ENCODE measurements around the gene AEBP1.

The AEBP1 gene

GRCh38 chr7:44086627-44087026 is 17.5 kb upstream of the AEBP1 start:
- WGBS, 2 donors (ENCODE audit: extremely low coverage in 2 of 2, insufficient read length in 2 of 2, insufficient replicate concordance in 1 of 2), result no CpG with 5 or more reads among the region's 3 CpGs
- Histone ChIP-seq H3K4ac (ENCODE audit: low read length) (no peak overlapping the region), H3K79me1 (ENCODE audit: low read depth, low read length) (no peaks in the 10 kb centered on the region), H2BK12ac (ENCODE audit: low read length) (no peak overlapping the region), H3K36me3 (replicated peaks in 1 of 2; ENCODE audit: control insufficient read depth in 2 of 2, insufficient read depth in 2 of 2, low read length in 2 of 2) (no peaks in the 10 kb centered on the region), H3K23ac (ENCODE audit: low read depth, low read length, poor library complexity) (no peak overlapping the region), H2BK120ac (ENCODE audit: low read depth, low read length) (no peak overlapping the region), H3K4me1 (ENCODE audit: control insufficient read depth in 2 of 2, insufficient read depth in 1 of 2, low read depth in 1 of 2, low read length in 2 of 2) (no peaks in the 10 kb centered on the region), H2AFZ (ENCODE audit: low read length) (no peak overlapping the region), H3K27me3 (ENCODE audit: control insufficient read depth in 3 of 3, insufficient read depth in 3 of 3, low read depth in 1 of 3, low read length in 3 of 3) (peaks cover 0 to 14% (median 4%) of the 10 kb centered on the region in 3 experiments), H3K9me3 (replicated peaks in 1 of 2; ENCODE audit: control insufficient read depth in 2 of 2, insufficient read depth in 1 of 2, low read depth in 1 of 2, low read length in 2 of 2) (no peaks in the 10 kb centered on the region), H3K18ac (ENCODE audit: low read length) (no peak overlapping the region), H3K14ac (ENCODE audit: low read length) (no peak overlapping the region), H2AK5ac (ENCODE audit: low read depth, low read length) (no peak overlapping the region), H2BK15ac (ENCODE audit: low read length) (no peak overlapping the region), H3K9ac (ENCODE audit: low read depth, low read length, poor library complexity) (no peak overlapping the region), H4K91ac (ENCODE audit: low read depth, low read length, poor library complexity) (no peak overlapping the region), H3K4me3 (ENCODE audit: low read length in 2 of 2) (no peak overlapping the region), H3K4me2 (ENCODE audit: insufficient read depth, low read length, poor library complexity, severe bottlenecking) (no peak overlapping the region), H4K8ac (ENCODE audit: low read depth, low read length) (no peak overlapping the region), H2BK5ac (ENCODE audit: low read length) (no peak overlapping the region), H3K27ac (replicated peaks; ENCODE audit: low read length) (no peak overlapping the region)
- DNase-seq (ENCODE audit: low spot score), result no peak

DNA sequence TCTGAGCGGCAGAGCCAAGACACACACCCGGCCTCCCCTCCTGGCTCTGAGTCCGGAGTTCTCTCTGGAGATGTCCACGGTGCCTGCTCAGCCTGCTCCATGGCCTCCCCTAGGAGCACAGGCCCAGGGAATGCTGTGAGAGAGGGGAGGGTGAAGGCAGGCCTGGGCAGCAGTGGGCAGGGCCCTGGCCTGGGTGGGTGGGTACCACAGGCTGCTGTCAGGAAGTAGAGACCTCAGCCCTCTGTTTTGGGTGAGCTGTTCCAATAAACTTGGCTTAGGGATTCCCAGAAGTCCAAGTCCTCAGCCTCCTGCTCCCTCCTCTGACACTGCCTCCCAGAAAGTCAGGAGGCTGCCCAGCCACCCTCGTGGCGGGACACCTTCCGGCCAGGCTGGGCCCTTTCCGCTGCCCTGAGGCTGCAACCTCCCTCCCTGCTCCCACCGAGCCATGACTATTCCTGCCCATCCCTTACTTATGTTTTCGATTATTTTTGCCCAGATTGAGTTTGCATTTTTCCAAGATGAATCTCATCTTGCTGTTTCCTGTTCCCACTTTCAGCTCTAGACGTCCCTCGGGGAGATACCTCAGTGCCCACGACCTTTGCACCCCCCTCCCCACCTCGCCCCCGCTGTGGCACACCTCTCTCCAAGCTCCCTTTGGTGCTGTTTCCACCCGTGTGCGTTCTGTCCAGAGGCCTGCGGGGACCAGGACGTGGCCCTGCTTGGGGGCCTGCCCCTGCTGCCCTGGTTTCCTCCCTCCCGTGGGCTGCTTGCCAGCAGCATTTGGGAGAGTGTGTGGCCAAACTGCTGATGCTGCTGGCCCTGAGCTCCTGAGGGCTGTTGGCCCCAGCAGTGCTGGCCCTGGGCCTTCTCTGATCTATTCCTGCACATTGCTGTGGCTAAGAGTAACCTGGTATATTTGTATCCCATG is 16.0 kb upstream of the AEBP1 start:
- Histone ChIP-seq H2BK120ac (ENCODE audit: low read depth, low read length) (no peak overlapping the region), H3K9me3 (replicated peaks in 1 of 2; ENCODE audit: control insufficient read depth in 2 of 2, insufficient read depth in 1 of 2, low read depth in 1 of 2, low read length in 2 of 2) (no peaks in the 10 kb centered on the region), H2BK12ac (ENCODE audit: low read length) (no peak overlapping the region), H3K4me3 (ENCODE audit: low read length in 2 of 2) (no peak overlapping the region), H2BK5ac (ENCODE audit: low read length) (peak overlapping the region; percentile 48), H3K27ac (replicated peaks; ENCODE audit: low read length) (no peak overlapping the region), H4K8ac (ENCODE audit: low read depth, low read length) (no peak overlapping the region), H3K36me3 (replicated peaks in 1 of 2; ENCODE audit: control insufficient read depth in 2 of 2, insufficient read depth in 2 of 2, low read length in 2 of 2) (no peaks in the 10 kb centered on the region), H3K18ac (ENCODE audit: low read length) (no peak overlapping the region), H2AFZ (ENCODE audit: low read length) (peak overlapping the region; percentile 82), H3K4me1 (ENCODE audit: control insufficient read depth in 2 of 2, insufficient read depth in 1 of 2, low read depth in 1 of 2, low read length in 2 of 2) (no peaks in the 10 kb centered on the region), H3K4me2 (ENCODE audit: insufficient read depth, low read length, poor library complexity, severe bottlenecking) (no peak overlapping the region), H3K4ac (ENCODE audit: low read length) (no peak overlapping the region), H3K23ac (ENCODE audit: low read depth, low read length, poor library complexity) (no peak overlapping the region), H4K91ac (ENCODE audit: low read depth, low read length, poor library complexity) (no peak overlapping the region), H3K14ac (ENCODE audit: low read length) (peak overlapping the region; percentile 86), H3K9ac (ENCODE audit: low read depth, low read length, poor library complexity) (no peak overlapping the region), H3K27me3 (ENCODE audit: control insufficient read depth in 3 of 3, insufficient read depth in 3 of 3, low read depth in 1 of 3, low read length in 3 of 3) (peaks cover 0 to 16% (median 4%) of the 10 kb centered on the region in 3 experiments), H2BK15ac (ENCODE audit: low read length) (peak overlapping the region; percentile 50), H2AK5ac (ENCODE audit: low read depth, low read length) (no peak overlapping the region), H3K79me1 (ENCODE audit: low read depth, low read length) (no peaks in the 10 kb centered on the region)
- WGBS, 2 donors (ENCODE audit: extremely low coverage in 2 of 2, insufficient read length in 2 of 2, insufficient replicate concordance in 1 of 2), result no CpG with 5 or more reads among the region's 20 CpGs
- DNase-seq (ENCODE audit: low spot score), result no peak

DNA sequence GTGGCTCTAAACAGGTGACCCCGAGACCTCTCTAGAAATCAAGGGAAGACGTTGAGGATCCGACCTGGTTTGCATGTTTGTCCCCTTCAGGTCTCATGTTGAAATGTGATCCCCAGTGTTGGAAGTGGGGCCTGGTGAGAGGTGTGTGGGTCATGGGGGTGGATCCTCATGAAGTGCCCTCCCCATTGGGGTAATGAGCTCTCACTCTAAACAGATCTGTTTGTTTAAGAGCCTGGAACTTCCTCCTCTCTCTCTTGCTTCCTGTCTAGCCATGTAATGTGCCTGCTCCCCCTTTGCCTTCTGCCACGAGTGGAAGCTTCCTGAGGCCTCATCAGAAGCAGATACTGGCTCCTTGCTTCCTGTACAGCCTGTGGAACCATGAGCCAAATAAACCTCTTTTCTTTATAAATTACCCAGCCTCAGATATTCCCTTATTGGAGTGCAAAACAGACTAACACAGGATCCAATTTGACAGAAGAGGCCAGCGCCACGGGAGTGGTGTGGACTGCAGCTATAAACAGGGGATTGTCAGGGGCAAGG is 11.0 kb upstream of the AEBP1 start:
- H3K4ac ChIP-seq (ENCODE audit: low read length), result no peak overlapping the region
- H2BK12ac ChIP-seq (ENCODE audit: low read length), result no peak overlapping the region
- H4K91ac ChIP-seq (ENCODE audit: low read depth, low read length, poor library complexity), result no peak overlapping the region
- H3K4me1 ChIP-seq (ENCODE audit: control insufficient read depth in 2 of 2, insufficient read depth in 1 of 2, low read depth in 1 of 2, low read length in 2 of 2), result no peaks in the 10 kb centered on the region
- H3K14ac ChIP-seq (ENCODE audit: low read length), result no peak overlapping the region
- H3K79me1 ChIP-seq (ENCODE audit: low read depth, low read length), result no peaks in the 10 kb centered on the region
- no peak overlapping the region for H2BK15ac ChIP-seq (ENCODE audit: low read length)
- WGBS, 2 donors (ENCODE audit: extremely low coverage in 2 of 2, insufficient read length in 2 of 2, insufficient replicate concordance in 1 of 2), result no CpG with 5 or more reads among the region's 6 CpGs
- H3K4me3 ChIP-seq (ENCODE audit: low read length in 2 of 2), result no peak overlapping the region
- no peaks in the 10 kb centered on the region for H3K36me3 ChIP-seq (replicated peaks in 1 of 2; ENCODE audit: control insufficient read depth in 2 of 2, insufficient read depth in 2 of 2, low read length in 2 of 2)
- H3K23ac ChIP-seq (ENCODE audit: low read depth, low read length, poor library complexity), result no peak overlapping the region
- H2BK120ac ChIP-seq (ENCODE audit: low read depth, low read length), result no peak overlapping the region
- no peak overlapping the region for H3K4me2 ChIP-seq (ENCODE audit: insufficient read depth, low read length, poor library complexity, severe bottlenecking)
- H3K27me3 ChIP-seq (ENCODE audit: control insufficient read depth in 3 of 3, insufficient read depth in 3 of 3, low read depth in 1 of 3, low read length in 3 of 3), result peaks cover 0 to 5% (median 0%) of the 10 kb centered on the region in 3 experiments
- no peak for DNase-seq (ENCODE audit: low spot score)
- no peak overlapping the region for H4K8ac ChIP-seq (ENCODE audit: low read depth, low read length)
- no peak overlapping the region for H3K9ac ChIP-seq (ENCODE audit: low read depth, low read length, poor library complexity)
- no peak overlapping the region for H3K18ac ChIP-seq (ENCODE audit: low read length)
- H3K9me3 ChIP-seq (replicated peaks in 1 of 2; ENCODE audit: control insufficient read depth in 2 of 2, insufficient read depth in 1 of 2, low read depth in 1 of 2, low read length in 2 of 2), result no peaks in the 10 kb centered on the region
- no peak overlapping the region for H2BK5ac ChIP-seq (ENCODE audit: low read length)
- H2AFZ ChIP-seq (ENCODE audit: low read length), result no peak overlapping the region
- H3K27ac ChIP-seq (replicated peaks; ENCODE audit: low read length), result no peak overlapping the region
- H2AK5ac ChIP-seq (ENCODE audit: low read depth, low read length), result no peak overlapping the region

DNA sequence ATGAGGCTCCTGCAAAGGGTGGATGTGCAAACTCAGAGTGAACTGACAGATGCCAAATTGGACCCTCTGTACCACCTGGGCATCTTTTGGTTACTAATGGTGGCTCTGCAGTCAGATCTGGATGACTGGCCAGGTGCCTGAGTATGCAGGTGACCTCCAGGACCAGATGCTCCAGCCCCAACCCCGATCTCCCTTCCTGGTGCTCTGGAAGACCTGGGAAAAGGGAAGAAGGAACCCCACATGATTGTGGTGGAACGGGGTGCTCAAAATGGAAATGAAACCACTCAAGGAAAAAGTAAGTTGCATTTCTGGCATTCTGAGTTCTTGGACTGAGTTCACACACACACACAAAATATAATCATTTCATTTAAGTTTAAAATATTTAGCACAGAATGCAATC is 9.8 kb upstream of the AEBP1 start:
- Histone ChIP-seq H2BK12ac (ENCODE audit: low read length) (no peak overlapping the region), H3K79me1 (ENCODE audit: low read depth, low read length) (no peaks in the 10 kb centered on the region), H3K9me3 (replicated peaks in 1 of 2; ENCODE audit: control insufficient read depth in 2 of 2, insufficient read depth in 1 of 2, low read depth in 1 of 2, low read length in 2 of 2) (no peaks in the 10 kb centered on the region), H4K91ac (ENCODE audit: low read depth, low read length, poor library complexity) (no peak overlapping the region), H3K4me3 (ENCODE audit: low read length in 2 of 2) (no peak overlapping the region), H3K14ac (ENCODE audit: low read length) (no peak overlapping the region), H3K4ac (ENCODE audit: low read length) (no peak overlapping the region), H2BK120ac (ENCODE audit: low read depth, low read length) (no peak overlapping the region), H3K27ac (replicated peaks; ENCODE audit: low read length) (no peak overlapping the region), H2BK15ac (ENCODE audit: low read length) (no peak overlapping the region), H2AK5ac (ENCODE audit: low read depth, low read length) (no peak overlapping the region), H3K4me1 (ENCODE audit: control insufficient read depth in 2 of 2, insufficient read depth in 1 of 2, low read depth in 1 of 2, low read length in 2 of 2) (no peaks in the 10 kb centered on the region), H3K4me2 (ENCODE audit: insufficient read depth, low read length, poor library complexity, severe bottlenecking) (no peak overlapping the region), H3K9ac (ENCODE audit: low read depth, low read length, poor library complexity) (no peak overlapping the region), H4K8ac (ENCODE audit: low read depth, low read length) (no peak overlapping the region), H3K36me3 (replicated peaks in 1 of 2; ENCODE audit: control insufficient read depth in 2 of 2, insufficient read depth in 2 of 2, low read length in 2 of 2) (no peaks in the 10 kb centered on the region), H2BK5ac (ENCODE audit: low read length) (no peak overlapping the region), H3K27me3 (ENCODE audit: control insufficient read depth in 3 of 3, insufficient read depth in 3 of 3, low read depth in 1 of 3, low read length in 3 of 3) (peaks cover 0 to 5% (median 0%) of the 10 kb centered on the region in 3 experiments), H3K18ac (ENCODE audit: low read length) (no peak overlapping the region), H3K23ac (ENCODE audit: low read depth, low read length, poor library complexity) (no peak overlapping the region), H2AFZ (ENCODE audit: low read length) (no peak overlapping the region)
- no CpG with 5 or more reads among the region's 2 CpGs for whole genome bisulfite sequencing, 2 donors (ENCODE audit: extremely low coverage in 2 of 2, insufficient read length in 2 of 2, insufficient replicate concordance in 1 of 2)
- no peak for DNase-seq (ENCODE audit: low spot score)
